Omental fat pad (tissue), 4 donors: ENCODE data around the gene VASH1. TPM values are rescaled to one million over a fixed set of nuclear protein-coding genes. Genes with fewer than 3 reads are reported as not detected.

Experiments used
- ATAC-seq: fragments of 150-250 bp; one replicate; pipeline ENCODE4 v1.9.1; 2016; ENCODE audit warnings: mild to moderate bottlenecking, moderate library complexity; ENCODE audit not compliant: low FRiP score
- DNase-seq: peaks from one replicate; pipeline ENCODE4 v3.0.0-alpha.2; 2019; ENCODE audit warnings: low spot score
- CTCF ChIP-seq, 3 donors: fragments of 450-650 bp; IDR thresholded peaks; one replicate each; pipeline ENCODE4 v1.5.1; 2016 to 2017; ENCODE audit warnings: antibody characterized with exemption in 3 of 3, mild to moderate bottlenecking in 3 of 3, moderate library complexity in 2 of 3
- total RNA-seq, 4 donors: library from RNA; depleted of rRNA; stranded (reverse); fragments of >200 nt; gene quantifications; one replicate each; pipeline ENCODE4 v1.1.0, GENCODE V29; 2016

Gene VASH1
- total RNA-seq, 4 donors from 2014 or later, result 5.6 to 22.9 (median 11.0) TPM

GRCh38 chr14:76810953-76811400 is 49.7 kb downstream of the VASH1 start:
- no peak for TF ChIP-seq CTCF (IDR thresholded peaks at IDR 0.05)
- DNase-seq, result no peak
- no peak for ATAC-seq

- no peak for DNase-seq
- no peak for ATAC-seq
- TF ChIP-seq CTCF (IDR thresholded peaks at IDR 0.05), result no peak
Measured at GRCh38 chr14:76811561-76811960, 50.3 kb downstream of the VASH1 start.

- no peak for TF ChIP-seq CTCF (IDR thresholded peaks at IDR 0.05)
- no peak for ATAC-seq
- DNase-seq, result no peak
Measured at GRCh38 chr14:76812093-76812421, 50.8 kb downstream of the VASH1 start.

- no peak for TF ChIP-seq CTCF (IDR thresholded peaks at IDR 0.05)
- peak; percentile 93 for DNase-seq
- peak; percentile 96 for ATAC-seq
Measured at GRCh38 chr14:76812422-76813383, 51.4 kb downstream of the VASH1 start, which contains the start of gene ANGEL1. Gene ANGEL1 (minus strand): TSS chr14:76812882. CDS start chr14:76812827, 55 bp downstream.

- DNase-seq, result no peak
- no peak for TF ChIP-seq CTCF (IDR thresholded peaks at IDR 0.05)
- ATAC-seq, result no peak
Measured at GRCh38 chr14:76814726-76815645, 53.7 kb downstream of the VASH1 start.

GRCh38 chr14:76820700-76821099 is 59.4 kb downstream of the VASH1 start:
- no peak for DNase-seq

More at GRCh38 chr14:76820700-76821099, 59.4 kb downstream of the VASH1 start:
- no peak for ATAC-seq
- TF ChIP-seq CTCF (IDR thresholded peaks at IDR 0.05), result no peak
